NK-92 (cell line): ENCODE results near the gene POGK.
"Not testable (repeated sequence)": the region's sequence is repeated elsewhere in the genome, so short reads cannot be mapped to it uniquely, and the experiment has no call there.

Source experiments
- DNase-seq: peaks from one replicate; lab custom pipeline; 2025; ENCODE audit not compliant: unreplicated experiment; lab: John Stamatoyannopoulos, UW

The POGK gene

GRCh38 chr1:166838766-166839599 is at the start of gene POGK:
POGK (plus strand) TSS chr1:166839475; CDS start chr1:166840957, 1,482 bp downstream.
- DNase-seq = no peak

DNA sequence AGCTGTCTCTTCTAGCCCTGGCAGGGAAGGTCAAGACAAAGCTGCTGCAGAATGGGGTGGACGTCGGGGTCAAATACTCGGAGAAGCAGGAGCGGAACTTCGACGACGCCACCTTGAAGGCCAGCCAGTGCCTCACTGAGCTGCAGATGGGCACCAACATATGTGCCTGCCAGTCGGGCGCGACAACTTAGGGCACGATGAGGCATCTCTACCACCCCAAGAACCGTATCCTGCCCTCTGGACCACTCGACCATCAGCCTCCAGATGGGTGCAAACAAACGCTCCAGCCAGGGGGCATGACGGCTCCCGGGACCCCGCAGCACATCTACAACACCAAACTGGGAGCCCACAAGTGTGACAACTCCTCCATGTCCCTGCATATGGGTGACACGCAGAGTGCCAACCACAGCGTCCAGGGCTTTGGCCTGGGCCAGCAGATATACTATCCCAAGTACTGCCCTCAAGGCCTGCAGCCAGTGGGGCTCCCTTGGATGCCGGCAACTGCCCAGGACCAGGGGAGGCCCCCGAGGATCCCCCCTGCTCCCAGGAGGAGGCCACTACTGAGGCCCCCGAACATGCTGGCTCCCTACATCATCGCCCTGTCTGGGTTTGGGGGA is 42.5 kb upstream of the POGK start:
- DNase-seq = no peak

- no peak for DNase-seq
Observed at GRCh38 chr1:166808952-166809351, 30.3 kb upstream of the POGK start.

DNA sequence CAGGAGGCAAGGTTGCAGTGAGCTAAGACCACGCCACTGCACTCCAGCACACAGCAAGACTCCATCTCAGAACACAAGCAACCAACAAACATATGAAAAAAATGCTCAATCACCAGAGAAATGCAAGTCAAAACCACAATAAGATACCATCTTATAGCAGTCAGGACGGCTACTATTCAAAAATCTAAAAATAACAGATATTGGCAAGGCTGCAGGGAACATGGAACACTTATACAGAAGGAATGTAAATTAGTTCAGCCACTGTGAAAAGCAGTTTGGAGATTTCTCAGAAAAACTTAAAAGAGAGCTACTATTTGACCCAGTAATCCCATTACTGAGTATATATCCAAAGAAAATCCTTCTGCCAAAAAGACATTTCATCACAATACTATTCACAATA is 27.6 kb upstream of the POGK start:
- DNase-seq = no peak

DNA sequence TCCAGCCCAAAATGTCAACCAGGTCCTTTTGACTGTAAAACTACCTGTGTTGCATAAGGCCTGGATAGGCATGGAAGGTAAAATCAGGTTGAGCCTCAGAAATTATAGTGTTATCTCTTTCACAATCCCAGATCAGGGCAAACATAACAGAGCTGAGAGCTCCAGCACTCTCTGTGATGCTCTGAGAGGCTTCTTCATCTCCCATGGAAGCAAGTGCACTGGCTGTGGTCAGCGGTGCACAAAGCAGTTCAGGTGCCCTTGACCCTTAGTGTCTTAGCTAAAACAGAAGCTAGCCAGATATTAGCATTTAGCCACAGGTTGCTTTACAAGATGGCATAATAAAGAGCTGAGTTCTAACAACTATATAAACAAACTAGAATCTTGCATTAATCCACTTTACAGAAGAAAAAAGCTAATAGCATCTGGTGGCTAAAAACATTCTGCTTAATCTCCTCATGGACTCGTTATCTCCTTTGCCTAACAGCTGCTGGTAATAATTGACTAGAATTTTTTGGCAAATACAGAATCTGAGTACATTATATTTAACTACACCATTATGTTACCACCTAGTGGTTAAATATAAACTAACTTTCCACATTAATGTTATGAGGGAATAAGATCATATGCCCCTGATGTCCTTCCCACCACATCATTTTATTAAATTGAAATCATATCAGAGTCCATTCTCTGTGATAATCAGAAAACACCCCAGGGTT is 25.6 kb upstream of the POGK start:
- DNase-seq = no peak

- no peak for DNase-seq
Observed at GRCh38 chr1:166814611-166815010, 24.7 kb upstream of the POGK start.

DNA sequence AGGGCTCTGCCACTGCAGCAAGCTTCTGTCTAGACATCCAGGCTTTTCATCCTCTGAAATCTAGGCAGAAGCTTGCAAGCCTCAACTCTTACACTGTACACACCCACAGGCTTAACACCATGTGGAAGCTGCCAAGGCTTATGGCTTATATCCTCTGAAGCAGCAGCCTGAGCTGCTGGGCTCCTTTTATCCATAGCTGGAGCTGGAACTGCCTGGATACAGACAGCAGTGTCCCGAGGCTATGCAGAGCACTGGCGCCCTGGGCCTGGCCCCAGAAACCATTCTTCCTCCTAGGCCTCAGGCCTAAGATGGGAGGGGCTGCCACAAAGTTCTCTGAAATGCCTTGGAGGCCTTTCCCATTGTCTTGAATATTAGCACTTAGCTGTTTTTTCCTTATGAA is 19.3 kb upstream of the POGK start:
- no peak for DNase-seq

DNA sequence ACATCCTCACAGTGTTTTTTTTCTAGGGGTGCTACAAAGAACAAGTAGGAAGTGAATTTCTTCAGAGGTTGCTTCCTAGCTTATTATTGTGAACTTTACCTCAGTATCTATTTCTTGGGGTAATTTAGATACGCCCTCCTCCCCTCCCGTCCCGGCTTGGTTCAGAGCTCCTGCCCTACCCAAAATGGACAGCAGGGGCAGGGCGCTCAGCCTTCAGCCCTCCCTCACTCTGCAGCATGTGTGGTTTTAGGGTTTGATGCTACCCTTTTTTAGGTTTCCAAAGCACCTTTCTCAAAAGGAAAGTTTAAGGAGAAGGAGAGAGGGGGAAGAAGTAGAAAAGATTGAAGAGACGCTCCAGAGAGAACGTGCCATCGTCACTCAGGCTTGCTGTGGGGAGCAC is 16.9 kb upstream of the POGK start:
- no peak for DNase-seq

DNA sequence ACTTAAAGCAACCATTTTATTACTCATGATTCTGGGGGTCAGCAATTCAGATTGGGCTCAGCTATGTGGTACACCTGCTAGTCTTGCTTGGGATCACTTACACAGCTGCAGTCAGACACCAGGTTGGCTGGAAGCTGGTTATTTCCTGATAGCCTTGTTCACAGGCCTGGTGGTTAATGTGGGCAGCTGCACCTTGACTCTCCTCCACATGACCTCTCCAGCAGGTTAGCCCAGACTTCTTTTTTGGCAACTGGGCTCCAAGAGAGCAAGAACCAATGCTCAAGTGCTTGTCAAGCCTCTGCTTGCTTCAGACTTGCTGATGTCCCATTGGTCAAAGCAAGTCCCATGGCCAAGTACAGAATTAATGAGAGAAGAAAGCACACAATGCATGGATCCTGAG is 11.8 kb upstream of the POGK start:
- DNase-seq = no peak

GRCh38 chr1:166829762-166830161 is 9.5 kb upstream of the POGK start:
- not testable (repeated sequence) for DNase-seq

DNA sequence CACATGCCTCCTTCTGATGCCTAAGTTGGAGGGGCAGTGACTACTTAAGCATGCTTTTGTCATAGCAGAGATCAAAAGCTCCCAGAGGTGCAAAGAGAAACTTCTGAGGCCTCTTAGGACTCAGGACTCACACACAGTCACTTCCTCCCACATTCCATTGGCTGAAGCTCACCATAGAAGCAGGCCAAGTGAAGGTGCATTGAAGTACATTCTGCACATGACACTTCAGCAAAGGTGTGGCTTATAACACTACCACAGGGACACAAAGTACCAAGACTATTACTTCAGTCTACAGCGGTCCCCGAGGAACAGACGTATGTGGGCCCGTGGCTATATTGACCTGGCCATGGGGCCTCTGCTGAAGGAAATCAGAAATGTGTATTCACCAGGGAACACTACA is 2.5 kb upstream of the POGK start:
- no peak for DNase-seq

- no peak for DNase-seq
Observed at GRCh38 chr1:166839600-166840308, 479 bp downstream of the POGK start.

DNA sequence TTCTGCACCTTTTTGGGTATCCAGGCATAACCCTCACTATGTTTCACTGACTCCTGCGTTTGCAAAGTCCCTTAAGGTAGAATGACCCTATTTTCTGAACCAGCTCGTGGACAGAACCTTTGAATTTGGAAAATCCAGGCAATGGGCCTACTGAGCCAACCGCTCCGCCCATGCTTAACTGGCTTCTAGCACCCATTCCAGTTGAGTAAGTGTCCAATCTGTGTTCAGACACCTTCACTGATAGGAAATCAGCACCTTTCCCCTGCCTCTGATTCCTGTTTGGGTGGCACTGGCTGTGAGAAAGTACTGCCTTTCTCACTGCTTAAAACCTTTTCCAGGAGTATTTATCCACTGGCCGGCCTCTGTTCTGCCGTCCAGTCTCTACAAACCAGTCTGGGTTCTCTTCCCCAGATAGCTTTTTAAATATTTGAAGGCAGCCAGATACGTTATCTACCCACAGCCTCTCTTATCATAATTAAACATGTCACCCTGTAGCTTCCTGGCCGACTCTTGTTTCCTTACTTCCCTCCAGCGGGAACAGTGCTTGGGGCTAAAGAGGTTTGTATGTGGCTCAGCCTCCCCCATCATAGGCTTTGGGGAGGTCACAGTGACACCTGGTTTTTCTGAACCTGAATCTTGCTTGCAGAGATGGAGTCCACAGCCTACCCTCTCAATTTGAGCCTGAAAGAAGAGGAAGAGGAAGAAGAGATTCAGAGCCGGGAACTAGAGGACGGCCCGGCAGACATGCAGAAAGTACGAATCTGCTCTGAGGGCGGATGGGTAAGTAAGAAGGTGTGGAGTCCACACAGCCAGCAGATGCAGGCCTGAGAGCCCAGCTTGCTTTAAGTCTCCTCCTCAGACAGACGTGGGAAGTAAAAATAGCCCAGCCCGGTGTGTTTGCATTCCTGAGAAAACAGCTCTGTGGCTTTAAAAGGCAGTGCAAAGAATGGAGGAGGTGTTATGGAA is 1.3 kb downstream of the POGK start:
- DNase-seq = no peak

DNA sequence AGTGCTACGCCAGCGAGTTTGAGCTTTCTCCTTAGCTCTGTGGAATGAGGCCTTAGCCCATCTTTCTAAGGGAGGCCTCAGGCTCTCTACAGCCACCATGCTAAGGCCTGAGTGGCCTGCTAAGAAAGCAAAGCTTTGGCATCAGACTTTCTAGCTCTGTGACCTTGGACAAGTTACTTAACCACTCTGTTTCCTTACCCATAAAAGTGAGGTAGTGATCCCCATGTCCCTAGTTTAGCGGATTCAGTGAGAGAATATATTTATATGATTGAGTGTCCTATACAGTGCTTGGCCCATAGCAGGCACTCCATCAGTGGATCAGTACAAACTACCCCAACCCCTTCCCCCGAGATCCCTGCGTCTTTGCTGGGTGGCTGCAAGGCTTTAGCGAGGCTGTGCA is 4.0 kb downstream of the POGK start:
- no peak for DNase-seq

GRCh38 chr1:166843769-166844596 is 4.7 kb downstream of the POGK start:
- no peak for DNase-seq

GRCh38 chr1:166844791-166845190 is 5.5 kb downstream of the POGK start:
- DNase-seq = no peak

- DNase-seq = no peak
Observed at GRCh38 chr1:166848193-166848592, 8.9 kb downstream of the POGK start.

GRCh38 chr1:166849135-166849534 is 9.9 kb downstream of the POGK start:
- no peak for DNase-seq

GRCh38 chr1:166852918-166853317 is 13.6 kb downstream of the POGK start:
- no peak for DNase-seq
